ENCODE data around the gene MSRB3.

Gene MSRB3

GRCh38 chr12:65326616-65327015 is 48.1 kb downstream of the MSRB3 start:
- no peaks in the 10 kb centered on the region for H3K9me3 ChIP-seq (ENCODE audit: control insufficient read depth, insufficient read depth, low read length)
- no peak overlapping the region for H3K27ac ChIP-seq (ENCODE audit: low read depth, low read length)
- H3K4me1 ChIP-seq (ENCODE audit: control insufficient read depth, insufficient read depth, low read length) = no peaks in the 10 kb centered on the region
- H3K9ac ChIP-seq (ENCODE audit: low read depth, low read length) = no peak overlapping the region
- H3K36me3 ChIP-seq (ENCODE audit: control insufficient read depth, insufficient read depth, low read length) = no peaks in the 10 kb centered on the region
- H3K4me3 ChIP-seq (ENCODE audit: low read depth, low read length) = no peak overlapping the region
- H3K27me3 ChIP-seq (ENCODE audit: control insufficient read depth, insufficient read depth, low read length) = no peaks in the 10 kb centered on the region

- Histone ChIP-seq H3K4me3 (ENCODE audit: low read depth, low read length) (no peak overlapping the region), H3K4me1 (ENCODE audit: control insufficient read depth, insufficient read depth, low read length) (no peaks in the 10 kb centered on the region), H3K27me3 (ENCODE audit: control insufficient read depth, insufficient read depth, low read length) (no peaks in the 10 kb centered on the region), H3K36me3 (ENCODE audit: control insufficient read depth, insufficient read depth, low read length) (no peaks in the 10 kb centered on the region), H3K9ac (ENCODE audit: low read depth, low read length) (no peak overlapping the region), H3K27ac (ENCODE audit: low read depth, low read length) (no peak overlapping the region), H3K9me3 (ENCODE audit: control insufficient read depth, insufficient read depth, low read length) (no peaks in the 10 kb centered on the region)
These were observed 49.0 kb downstream of the MSRB3 start for GRCh38 chr12:65327207-65328076.

- Histone ChIP-seq H3K27ac (ENCODE audit: low read depth, low read length) (no peak overlapping the region), H3K9ac (ENCODE audit: low read depth, low read length) (no peak overlapping the region), H3K4me1 (ENCODE audit: control insufficient read depth, insufficient read depth, low read length) (peaks cover 1% of the 10 kb centered on the region; the same call in 1 of the 2 replicates), H3K4me3 (ENCODE audit: low read depth, low read length) (no peak overlapping the region), H3K27me3 (ENCODE audit: control insufficient read depth, insufficient read depth, low read length) (no peaks in the 10 kb centered on the region), H3K9me3 (ENCODE audit: control insufficient read depth, insufficient read depth, low read length) (no peaks in the 10 kb centered on the region), H3K36me3 (ENCODE audit: control insufficient read depth, insufficient read depth, low read length) (no peaks in the 10 kb centered on the region)
These were observed 51.2 kb downstream of the MSRB3 start for GRCh38 chr12:65329721-65330120.

- Histone ChIP-seq H3K27ac (ENCODE audit: low read depth, low read length) (no peak overlapping the region), H3K27me3 (ENCODE audit: control insufficient read depth, insufficient read depth, low read length) (no peaks in the 10 kb centered on the region), H3K9ac (ENCODE audit: low read depth, low read length) (no peak overlapping the region)
These were observed 51.8 kb downstream of the MSRB3 start for GRCh38 chr12:65330331-65330730.

GRCh38 chr12:65331456-65331855 is 53.0 kb downstream of the MSRB3 start:
- peaks cover 16% of the 10 kb centered on the region; the same call in 1 of the 2 replicates for H3K4me1 ChIP-seq (ENCODE audit: control insufficient read depth, insufficient read depth, low read length)
- H3K9me3 ChIP-seq (ENCODE audit: control insufficient read depth, insufficient read depth, low read length) = no peaks in the 10 kb centered on the region
- H3K27me3 ChIP-seq (ENCODE audit: control insufficient read depth, insufficient read depth, low read length) = no peaks in the 10 kb centered on the region
- no peak overlapping the region for H3K9ac ChIP-seq (ENCODE audit: low read depth, low read length)
- no peak overlapping the region for H3K27ac ChIP-seq (ENCODE audit: low read depth, low read length)
- no peak overlapping the region for H3K4me3 ChIP-seq (ENCODE audit: low read depth, low read length)
- no peaks in the 10 kb centered on the region for H3K36me3 ChIP-seq (ENCODE audit: control insufficient read depth, insufficient read depth, low read length)

More at GRCh38 chr12:65330331-65330730, 51.8 kb downstream of the MSRB3 start:
- peaks cover 8% of the 10 kb centered on the region; the same call in 1 of the 2 replicates for H3K4me1 ChIP-seq (ENCODE audit: control insufficient read depth, insufficient read depth, low read length)
- H3K4me3 ChIP-seq (ENCODE audit: low read depth, low read length) = no peak overlapping the region
- H3K9me3 ChIP-seq (ENCODE audit: control insufficient read depth, insufficient read depth, low read length) = no peaks in the 10 kb centered on the region
- no peaks in the 10 kb centered on the region for H3K36me3 ChIP-seq (ENCODE audit: control insufficient read depth, insufficient read depth, low read length)

GRCh38 chr12:65333649-65334048 is 55.2 kb downstream of the MSRB3 start:
- no peaks in the 10 kb centered on the region for H3K9me3 ChIP-seq (ENCODE audit: control insufficient read depth, insufficient read depth, low read length)
- H3K4me1 ChIP-seq (ENCODE audit: control insufficient read depth, insufficient read depth, low read length) = peaks cover 16% of the 10 kb centered on the region; the same call in 1 of the 2 replicates
- H3K27me3 ChIP-seq (ENCODE audit: control insufficient read depth, insufficient read depth, low read length) = no peaks in the 10 kb centered on the region
- H3K27ac ChIP-seq (ENCODE audit: low read depth, low read length) = no peak overlapping the region
- H3K4me3 ChIP-seq (ENCODE audit: low read depth, low read length) = no peak overlapping the region
- H3K36me3 ChIP-seq (ENCODE audit: control insufficient read depth, insufficient read depth, low read length) = no peaks in the 10 kb centered on the region
- H3K9ac ChIP-seq (ENCODE audit: low read depth, low read length) = no peak overlapping the region

- H3K4me3 ChIP-seq (ENCODE audit: low read depth, low read length) = no peak overlapping the region
- no peak overlapping the region for H3K27ac ChIP-seq (ENCODE audit: low read depth, low read length)
These were observed 56.0 kb downstream of the MSRB3 start for GRCh38 chr12:65334521-65334920.

GRCh38 chr12:65335021-65335714 is 56.7 kb downstream of the MSRB3 start:
- H3K9ac ChIP-seq (ENCODE audit: low read depth, low read length) = no peak overlapping the region
- no peak overlapping the region for H3K27ac ChIP-seq (ENCODE audit: low read depth, low read length)
- H3K4me3 ChIP-seq (ENCODE audit: low read depth, low read length) = no peak overlapping the region
- no peaks in the 10 kb centered on the region for H3K27me3 ChIP-seq (ENCODE audit: control insufficient read depth, insufficient read depth, low read length)
- no peaks in the 10 kb centered on the region for H3K9me3 ChIP-seq (ENCODE audit: control insufficient read depth, insufficient read depth, low read length)
- H3K4me1 ChIP-seq (ENCODE audit: control insufficient read depth, insufficient read depth, low read length) = peaks cover 16% of the 10 kb centered on the region; the same call in 1 of the 2 replicates
- H3K36me3 ChIP-seq (ENCODE audit: control insufficient read depth, insufficient read depth, low read length) = no peaks in the 10 kb centered on the region

More at GRCh38 chr12:65334521-65334920, 56.0 kb downstream of the MSRB3 start:
- Histone ChIP-seq H3K9me3 (ENCODE audit: control insufficient read depth, insufficient read depth, low read length) (no peaks in the 10 kb centered on the region), H3K27me3 (ENCODE audit: control insufficient read depth, insufficient read depth, low read length) (no peaks in the 10 kb centered on the region), H3K4me1 (ENCODE audit: control insufficient read depth, insufficient read depth, low read length) (peaks cover 16% of the 10 kb centered on the region; the same call in 1 of the 2 replicates), H3K9ac (ENCODE audit: low read depth, low read length) (no peak overlapping the region), H3K36me3 (ENCODE audit: control insufficient read depth, insufficient read depth, low read length) (no peaks in the 10 kb centered on the region)

GRCh38 chr12:65335981-65336380 is 57.5 kb downstream of the MSRB3 start:
- no peaks in the 10 kb centered on the region for H3K27me3 ChIP-seq (ENCODE audit: control insufficient read depth, insufficient read depth, low read length)
- H3K4me1 ChIP-seq (ENCODE audit: control insufficient read depth, insufficient read depth, low read length) = peaks cover 16% of the 10 kb centered on the region; the same call in 1 of the 2 replicates
- no peak overlapping the region for H3K9ac ChIP-seq (ENCODE audit: low read depth, low read length)
- H3K36me3 ChIP-seq (ENCODE audit: control insufficient read depth, insufficient read depth, low read length) = no peaks in the 10 kb centered on the region
- no peak overlapping the region for H3K27ac ChIP-seq (ENCODE audit: low read depth, low read length)
- no peak overlapping the region for H3K4me3 ChIP-seq (ENCODE audit: low read depth, low read length)
- H3K9me3 ChIP-seq (ENCODE audit: control insufficient read depth, insufficient read depth, low read length) = no peaks in the 10 kb centered on the region

- H3K9ac ChIP-seq (ENCODE audit: low read depth, low read length) = no peak overlapping the region
- no peaks in the 10 kb centered on the region for H3K27me3 ChIP-seq (ENCODE audit: control insufficient read depth, insufficient read depth, low read length)
- peaks cover 16% of the 10 kb centered on the region; the same call in 1 of the 2 replicates for H3K4me1 ChIP-seq (ENCODE audit: control insufficient read depth, insufficient read depth, low read length)
- H3K9me3 ChIP-seq (ENCODE audit: control insufficient read depth, insufficient read depth, low read length) = no peaks in the 10 kb centered on the region
- no peak overlapping the region for H3K27ac ChIP-seq (ENCODE audit: low read depth, low read length)
- no peaks in the 10 kb centered on the region for H3K36me3 ChIP-seq (ENCODE audit: control insufficient read depth, insufficient read depth, low read length)
- H3K4me3 ChIP-seq (ENCODE audit: low read depth, low read length) = no peak overlapping the region
These were observed 60.7 kb downstream of the MSRB3 start for GRCh38 chr12:65339161-65339560.

GRCh38 chr12:65343230-65343629 is 64.7 kb downstream of the MSRB3 start:
- no peaks in the 10 kb centered on the region for H3K36me3 ChIP-seq (ENCODE audit: control insufficient read depth, insufficient read depth, low read length)
- H3K4me3 ChIP-seq (ENCODE audit: low read depth, low read length) = no peak overlapping the region
- H3K4me1 ChIP-seq (ENCODE audit: control insufficient read depth, insufficient read depth, low read length) = no peaks in the 10 kb centered on the region

More at GRCh38 chr12:65343230-65343629, 64.7 kb downstream of the MSRB3 start:
- no peak overlapping the region for H3K9ac ChIP-seq (ENCODE audit: low read depth, low read length)
- H3K27me3 ChIP-seq (ENCODE audit: control insufficient read depth, insufficient read depth, low read length) = no peaks in the 10 kb centered on the region
- no peaks in the 10 kb centered on the region for H3K9me3 ChIP-seq (ENCODE audit: control insufficient read depth, insufficient read depth, low read length)
- no peak overlapping the region for H3K27ac ChIP-seq (ENCODE audit: low read depth, low read length)

All from HUES48 (cell line).